HT-29 (cell line): Measurements from ENCODE around the gene UNC119B. TPM values are rescaled to one million over a fixed set of nuclear protein-coding genes. Genes with fewer than 3 reads are reported as not detected.
A peak's percentile ranks its signal among the peaks of the same experiment; 100 is the strongest.
"Not testable (repeated sequence)": the region's sequence is repeated elsewhere in the genome, so short reads cannot be mapped to it uniquely, and the experiment has no call there.

ENCODE experiments used
- DNase-seq: peaks from one replicate; pipeline ENCODE4 v3.0.0-alpha.2; 2015; ENCODE audit warnings: low spot score
- total RNA-seq: library from RNA; depleted of rRNA; stranded (reverse); fragments of >200 nt; shearing (Covaris generic); gene quantifications from 2 replicates; pipeline ENCODE4 v1.2.3, GENCODE V29; 2014

Gene UNC119B
- total RNA-seq, 1 experiment from 2014 or later, result 16.7 TPM

DNA sequence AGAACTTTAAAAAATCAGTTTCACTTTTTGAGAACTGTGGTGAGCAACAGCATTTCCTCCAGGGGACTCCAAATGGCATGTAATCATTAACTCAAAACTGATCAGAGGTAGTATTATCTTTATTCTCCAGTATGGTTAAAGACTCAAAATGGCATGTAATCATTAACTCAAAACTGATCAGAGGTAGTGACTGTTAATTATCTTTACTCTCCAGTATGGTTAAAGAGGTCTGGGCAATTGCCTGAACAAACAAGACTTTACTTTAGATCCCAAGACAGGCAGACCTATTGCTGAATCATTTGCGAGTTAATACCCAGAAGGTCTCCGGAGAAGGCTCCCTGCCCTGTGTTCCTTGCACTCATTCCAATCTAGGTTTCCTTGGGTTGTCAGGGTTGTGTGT, 8.8 kb downstream of the UNC119B start:
- DNase-seq, result no peak

DNA sequence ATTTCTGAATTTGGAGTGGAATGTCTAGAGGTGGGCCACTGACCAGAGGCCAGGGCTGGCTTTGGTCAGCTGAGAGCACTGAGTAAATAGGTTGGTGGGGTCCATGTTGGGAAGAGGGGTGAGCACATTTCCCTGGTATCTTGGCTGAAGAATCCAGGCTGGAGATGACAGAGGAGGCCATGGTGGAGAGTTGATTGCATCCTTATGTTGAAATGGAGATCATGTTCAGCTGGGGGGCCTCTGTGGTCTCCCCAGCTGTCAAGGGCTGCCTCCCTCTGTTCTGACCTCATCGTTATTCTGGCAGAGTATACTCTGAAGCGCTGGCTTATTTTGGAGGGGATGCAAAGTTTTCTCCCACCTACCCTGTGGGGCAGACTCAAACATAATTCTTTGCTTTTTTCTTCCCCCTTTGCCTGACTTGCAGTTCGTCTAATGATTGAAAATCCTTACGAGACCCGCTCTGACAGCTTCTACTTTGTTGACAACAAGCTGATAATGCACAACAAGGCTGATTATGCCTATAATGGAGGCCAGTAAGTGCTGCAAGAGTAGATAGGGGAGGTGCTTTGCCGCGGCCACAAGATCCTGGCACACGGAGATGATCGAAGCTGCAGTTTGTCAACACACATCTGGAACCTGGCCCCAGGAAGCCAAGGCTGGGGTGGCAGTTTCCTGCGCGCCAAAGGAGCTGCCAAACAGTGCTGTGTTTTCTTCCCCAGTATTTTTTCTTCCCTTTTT, 9.4 kb downstream of the UNC119B start:
- no peak for DNase-seq

DNA sequence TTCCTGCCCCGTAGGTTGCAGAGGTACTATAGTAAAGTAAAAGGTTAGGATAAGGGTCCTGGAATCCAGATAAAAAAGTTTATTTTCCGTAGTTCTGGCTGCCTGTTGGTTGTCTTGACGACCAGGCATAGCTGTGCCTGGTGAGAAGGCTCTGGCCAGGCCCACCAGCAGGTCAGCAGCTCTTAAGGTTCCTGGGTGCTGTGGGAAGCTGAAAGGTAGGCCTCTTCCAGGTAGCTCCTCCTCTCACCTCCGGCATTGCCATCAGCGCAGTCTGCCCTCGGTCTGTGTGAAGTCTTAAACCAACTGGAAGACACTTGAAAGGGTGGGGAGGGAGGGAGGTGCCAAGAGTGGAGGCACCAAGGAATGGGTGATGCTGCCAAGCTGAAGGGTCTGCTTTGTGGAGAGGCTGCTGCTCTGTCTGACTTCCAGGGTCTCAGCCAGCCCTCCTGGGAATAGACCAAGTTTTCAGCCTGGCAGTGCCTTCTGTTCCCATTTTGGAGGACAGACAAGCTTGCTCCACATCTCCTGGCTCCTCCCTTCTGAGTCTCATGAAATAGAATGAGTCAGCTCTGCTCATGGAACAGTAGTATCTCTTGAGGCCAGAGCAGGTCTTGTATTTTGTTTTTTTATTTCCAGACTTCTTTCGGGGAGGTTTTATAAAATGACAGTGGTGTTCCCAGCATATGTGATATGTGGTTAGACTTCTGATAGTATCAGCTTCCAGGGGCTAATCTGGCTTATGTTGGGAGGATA, 10.2 kb downstream of the UNC119B start:
- DNase-seq, result no peak

DNA sequence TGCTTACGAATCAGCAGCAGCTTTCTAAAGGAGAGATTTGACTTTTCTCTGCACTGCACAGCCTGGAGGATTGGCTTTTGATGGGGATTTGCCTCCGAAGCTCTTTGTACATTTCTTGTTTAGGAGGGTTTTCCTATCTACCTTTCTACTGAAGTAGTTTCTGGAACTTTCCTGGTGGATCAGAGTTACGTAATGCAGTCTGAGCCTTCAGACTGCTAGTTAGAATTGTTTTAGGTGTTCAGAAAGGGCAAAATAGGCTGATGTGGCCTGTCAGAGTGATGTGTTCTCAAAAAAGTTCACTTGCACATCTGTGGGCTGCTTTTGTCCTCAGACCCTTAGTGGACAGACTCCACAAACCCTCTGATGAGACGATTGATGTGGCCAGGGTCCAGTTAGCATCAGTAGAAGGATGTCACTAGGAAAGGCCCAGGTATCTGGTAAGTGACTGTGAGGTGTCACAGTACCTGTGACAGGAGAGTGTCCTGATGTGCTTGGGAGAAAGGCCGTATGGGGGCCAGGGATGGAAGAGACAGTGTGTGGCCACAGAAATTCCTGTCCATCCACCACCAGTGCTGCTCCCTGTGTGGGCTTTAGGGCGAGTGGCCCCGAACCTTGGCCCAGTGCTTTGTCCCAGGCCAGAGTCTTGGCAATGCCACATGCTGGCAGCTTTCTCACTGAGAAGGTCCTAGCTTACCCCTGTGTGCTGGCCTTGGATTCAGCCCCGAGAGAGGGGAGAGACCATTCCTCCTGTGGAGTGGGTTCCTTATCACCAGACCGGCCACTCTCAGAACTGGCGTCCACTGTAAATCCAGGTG, 10.9 kb downstream of the UNC119B start:
- DNase-seq, result no peak

DNA sequence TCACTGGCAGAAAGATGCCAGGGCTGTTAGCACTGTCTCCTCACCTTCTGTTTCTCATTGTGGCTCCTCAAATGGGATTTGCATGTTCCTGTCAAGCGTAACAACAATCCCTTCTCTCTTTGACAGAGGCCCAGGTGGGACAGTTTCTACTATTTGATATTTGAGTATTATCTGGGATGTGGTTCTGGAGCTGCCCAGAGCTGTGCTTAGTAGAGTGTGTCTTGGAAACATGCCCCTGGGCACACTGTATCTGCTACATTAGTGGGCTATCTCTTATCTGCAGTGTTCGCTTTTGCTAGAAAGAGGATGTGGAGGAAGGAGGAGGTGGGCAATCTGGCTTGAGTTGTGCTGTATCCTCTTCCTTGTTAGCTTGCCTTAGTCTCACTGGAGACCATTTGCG, 11.6 kb downstream of the UNC119B start:
- no peak for DNase-seq

DNA sequence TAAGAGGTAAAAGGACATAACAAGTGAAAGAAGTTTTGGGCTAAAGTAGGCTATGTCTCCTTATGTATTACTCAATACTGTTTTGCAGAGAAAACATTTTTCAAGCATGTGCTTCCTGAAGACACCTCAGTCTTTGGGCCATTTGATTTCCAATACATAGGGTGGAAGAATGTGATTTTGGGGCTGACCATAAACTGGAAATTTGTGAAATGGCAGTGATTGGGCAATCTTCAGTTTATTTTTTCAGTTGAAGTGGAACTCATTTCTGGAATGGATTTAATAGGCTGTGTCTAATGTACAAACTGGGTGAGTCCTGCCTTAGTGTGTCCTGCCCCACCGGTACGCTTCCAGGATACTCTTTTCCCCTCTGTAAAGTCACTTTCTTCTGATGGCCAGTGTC, 12.5 kb downstream of the UNC119B start:
- no peak for DNase-seq

DNA sequence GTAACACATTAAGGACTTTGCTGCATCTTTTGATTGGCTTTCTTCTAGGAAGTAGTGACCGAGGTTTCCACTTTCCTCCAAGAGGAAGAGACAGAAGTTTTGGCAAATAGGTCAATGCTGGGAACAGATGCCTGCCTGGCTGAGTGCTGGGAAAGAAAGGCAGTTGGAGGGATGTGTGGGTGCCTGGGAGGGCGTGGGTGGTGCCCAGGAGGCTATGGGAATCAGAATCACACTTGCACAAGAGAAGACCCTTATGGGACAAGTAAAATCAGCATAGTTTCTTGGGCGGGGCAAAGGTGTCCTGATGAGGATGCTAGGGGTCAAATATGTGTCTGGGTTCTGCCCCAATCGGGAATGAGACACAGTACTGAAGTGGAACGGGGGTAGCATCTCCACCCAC, 14.5 kb downstream of the UNC119B start:
- no peak for DNase-seq

DNA sequence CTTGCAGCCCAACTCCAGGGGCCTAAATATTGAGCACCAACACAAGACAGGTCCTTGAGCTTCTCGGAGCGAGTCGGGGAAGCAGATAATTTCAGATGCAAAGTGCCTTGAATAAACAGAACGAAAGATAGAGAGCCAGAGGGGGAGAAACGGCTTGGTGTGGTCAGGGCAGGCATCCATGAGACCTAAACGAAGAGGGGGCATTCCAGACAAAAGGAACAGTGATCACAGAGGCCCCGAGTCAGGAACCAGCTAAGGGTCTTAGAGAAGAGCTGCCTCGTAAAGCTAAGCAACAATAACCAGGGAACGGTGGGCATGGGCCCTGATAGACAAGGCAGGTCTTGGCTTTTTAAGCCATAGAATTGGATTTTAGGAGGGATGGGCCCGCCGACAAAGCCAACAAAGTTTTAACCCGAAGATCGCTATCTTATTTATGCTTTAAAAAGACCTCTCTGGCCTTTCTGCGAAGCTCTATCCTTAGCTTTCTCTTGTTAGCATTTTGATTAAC, 14.9 kb downstream of the UNC119B start:
- no peak for DNase-seq

DNA sequence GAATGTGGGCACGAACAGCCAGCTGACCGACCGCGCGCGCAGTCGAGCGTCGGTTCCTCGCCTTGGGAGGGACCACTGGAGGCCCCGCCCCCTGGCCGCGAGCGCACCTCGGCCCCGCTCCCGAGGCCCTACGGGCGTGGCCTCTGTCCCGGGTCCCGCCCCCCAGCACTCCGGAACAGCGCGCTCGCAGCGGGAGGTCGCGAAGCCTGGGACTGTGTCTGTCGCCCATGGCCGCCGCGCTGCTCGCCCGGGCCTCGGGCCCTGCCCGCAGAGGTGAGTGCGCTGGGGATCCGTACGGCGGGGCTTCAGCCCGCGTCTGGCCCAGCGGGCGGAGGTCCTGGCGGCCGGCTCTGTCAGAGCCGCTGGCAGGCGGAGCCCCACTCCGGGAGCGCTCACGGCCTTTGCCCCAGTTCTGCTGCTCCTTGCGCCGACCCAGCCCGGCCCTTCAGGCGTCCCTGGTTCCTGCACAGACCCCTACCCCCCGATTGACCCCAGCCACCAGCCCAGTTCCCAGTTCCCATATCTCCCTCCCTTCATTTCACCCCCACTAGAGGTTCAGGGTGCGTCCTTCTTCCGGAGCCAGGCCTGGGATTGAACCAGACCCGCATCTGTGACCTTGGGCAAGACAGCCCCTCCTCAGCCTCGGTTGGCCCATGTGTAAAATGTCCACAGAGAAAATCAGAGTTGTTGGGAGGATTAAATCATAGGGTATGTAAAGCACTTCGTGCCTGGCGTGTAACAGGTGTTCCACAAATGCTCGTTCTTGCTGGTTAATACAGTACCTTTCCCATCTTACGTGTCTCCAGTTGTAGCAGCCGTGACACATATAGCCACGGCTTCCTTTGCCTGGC, 15.6 kb downstream of the UNC119B start, which contains the start of gene ACADS:
Gene ACADS, plus strand, starts transcription at position 168 of the 851 bp plus-strand sequence. Its CDS starts 60 bp downstream, at position 228.
- peak; percentile 87 for DNase-seq

DNA sequence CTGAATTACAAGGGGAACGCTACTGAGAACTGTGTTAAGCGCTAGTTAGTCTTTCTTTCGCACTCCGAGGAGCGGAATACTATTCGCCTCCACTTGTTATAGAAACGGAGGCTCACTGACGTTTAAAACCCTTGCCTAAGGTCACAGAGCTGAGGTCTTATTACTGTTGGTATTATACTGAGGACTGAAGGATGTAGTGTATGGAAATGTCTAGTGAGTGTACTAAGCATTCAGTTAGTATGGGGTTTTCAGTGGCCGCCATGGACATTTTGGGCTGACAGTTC, 16.2 kb downstream of the UNC119B start:
- no peak for DNase-seq

DNA sequence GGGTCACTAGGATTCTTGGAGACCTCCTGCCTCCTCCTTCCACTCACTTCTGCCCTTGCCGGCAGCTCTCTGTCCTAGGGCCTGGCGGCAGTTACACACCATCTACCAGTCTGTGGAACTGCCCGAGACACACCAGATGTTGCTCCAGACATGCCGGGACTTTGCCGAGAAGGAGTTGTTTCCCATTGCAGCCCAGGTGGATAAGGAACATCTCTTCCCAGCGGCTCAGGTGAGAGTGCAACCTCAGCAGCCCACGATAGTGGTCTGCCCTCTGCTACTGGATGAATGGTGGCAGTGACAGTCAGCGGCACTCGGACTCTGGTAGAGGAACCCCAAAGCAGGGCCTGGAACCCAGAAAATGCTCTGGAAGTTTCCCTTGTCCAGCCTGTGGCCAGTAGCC, 16.7 kb downstream of the UNC119B start:
- no peak for DNase-seq

DNA sequence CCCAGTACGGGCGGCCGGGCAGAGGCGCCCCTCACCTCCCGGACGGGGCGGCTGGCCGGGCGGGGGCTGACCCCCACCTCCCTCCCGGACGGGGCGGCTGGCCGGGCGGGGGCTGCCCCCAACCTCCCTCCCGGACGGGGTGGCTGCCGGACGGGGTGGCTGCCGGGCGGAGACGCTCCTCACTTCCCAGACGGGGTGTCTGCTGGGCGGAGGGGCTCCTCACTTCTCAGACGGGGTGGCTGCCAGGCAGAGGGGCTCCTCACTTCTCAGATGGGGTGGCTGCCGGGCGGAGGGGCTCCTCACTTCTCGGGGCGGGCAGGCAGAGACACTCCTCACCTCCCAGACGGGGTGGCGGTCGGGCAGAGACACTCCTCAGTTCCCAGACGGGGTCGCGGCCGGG, 21.9 kb downstream of the UNC119B start:
- not testable (repeated sequence) for DNase-seq

DNA sequence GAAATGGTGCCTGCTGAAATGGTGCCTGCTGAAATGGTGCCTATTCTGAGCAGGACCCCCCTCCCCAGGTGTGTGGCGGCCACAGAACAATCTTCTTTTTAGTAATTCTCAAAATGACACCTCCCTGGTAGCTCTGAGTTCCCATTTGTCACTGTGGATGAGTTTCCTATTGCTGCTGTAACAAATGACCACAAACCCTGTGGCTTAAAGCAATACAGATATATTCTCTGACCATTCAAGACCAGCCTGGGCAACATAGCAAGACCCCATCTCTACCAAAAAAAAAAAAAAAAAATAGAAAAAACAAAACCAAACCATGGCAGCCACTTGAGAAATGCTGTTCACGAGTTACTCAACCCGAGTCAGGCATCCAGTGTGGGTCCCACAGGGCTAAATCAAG, 23.3 kb downstream of the UNC119B start:
- no peak for DNase-seq

DNA sequence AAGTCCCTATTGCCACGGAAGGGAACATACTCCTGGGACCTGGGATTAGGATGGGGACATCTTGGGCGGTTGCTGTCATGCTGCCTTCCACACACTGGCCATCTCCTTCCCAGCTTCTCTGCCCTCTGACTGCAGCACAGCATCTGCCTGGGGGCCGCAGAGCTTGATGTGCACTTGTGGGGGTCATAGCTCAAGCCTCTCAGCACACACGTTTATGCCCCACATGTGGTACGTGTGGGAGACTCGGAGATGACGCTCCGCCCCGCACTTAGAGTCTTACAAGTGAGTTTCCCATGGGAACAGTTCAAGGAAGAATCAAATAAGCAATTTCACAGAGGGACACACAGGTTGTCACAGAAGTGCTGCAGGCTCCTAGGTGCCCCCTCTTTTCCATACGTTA, 24.0 kb downstream of the UNC119B start:
- DNase-seq, result no peak

DNA sequence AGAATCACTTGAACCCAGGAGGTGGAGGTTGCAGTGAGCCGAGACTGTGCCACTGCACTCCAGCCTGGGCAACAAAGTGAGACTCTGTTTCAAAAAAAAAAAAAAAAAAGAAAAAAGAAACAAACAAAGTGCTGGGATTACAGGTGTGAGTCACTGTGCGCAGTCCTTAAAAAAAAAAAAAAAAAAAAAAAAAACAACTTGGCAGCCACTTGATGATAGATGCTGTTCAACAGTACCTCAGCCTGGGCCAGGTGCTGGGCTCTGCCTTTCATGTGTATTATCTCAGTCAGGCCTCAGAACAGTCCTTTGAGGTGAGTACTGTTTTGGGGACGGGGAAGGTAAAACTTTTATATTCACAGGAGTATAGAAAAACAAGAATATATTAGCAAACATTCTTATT, 24.9 kb downstream of the UNC119B start:
- no peak for DNase-seq

DNA sequence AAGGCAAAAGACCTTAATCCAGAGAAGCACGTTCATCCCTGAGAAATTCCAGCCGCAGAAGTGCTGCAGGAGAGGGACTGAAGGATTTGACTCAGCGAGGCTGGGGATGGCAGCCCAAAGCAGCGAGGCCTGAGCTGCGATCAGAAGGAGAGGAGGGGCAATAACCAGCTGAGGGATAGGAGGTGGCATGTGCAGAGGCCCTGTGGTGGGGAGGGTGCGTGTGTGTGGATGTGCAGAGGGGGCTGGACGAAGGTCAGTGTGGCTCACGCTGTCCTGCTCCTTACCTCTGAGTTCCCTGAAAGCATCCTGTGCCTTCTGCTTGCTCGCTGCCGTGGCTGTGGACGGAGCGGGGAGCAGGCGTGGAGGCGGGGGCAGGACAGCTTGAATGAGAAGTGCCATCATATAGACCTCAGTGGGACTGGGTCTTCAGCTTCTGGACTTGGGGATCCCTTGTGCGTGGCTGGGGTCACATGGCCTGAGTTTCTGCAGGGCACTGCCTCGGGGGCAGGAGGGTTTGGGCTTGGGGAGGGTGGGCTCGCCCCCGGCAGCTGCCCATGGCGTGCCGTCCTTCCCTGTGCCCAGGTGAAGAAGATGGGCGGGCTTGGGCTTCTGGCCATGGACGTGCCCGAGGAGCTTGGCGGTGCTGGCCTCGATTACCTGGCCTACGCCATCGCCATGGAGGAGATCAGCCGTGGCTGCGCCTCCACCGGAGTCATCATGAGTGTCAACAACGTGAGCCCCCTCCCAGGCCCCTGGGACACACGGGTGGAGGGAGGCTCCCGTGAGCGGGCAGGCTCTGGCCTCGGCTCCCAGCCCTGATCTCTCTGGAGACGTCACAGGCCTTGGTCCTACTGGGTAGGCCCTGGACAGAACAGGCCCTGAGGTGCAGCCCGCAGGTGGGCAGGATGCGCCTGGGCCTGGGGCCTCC, 26.4 kb downstream of the UNC119B start:
- DNase-seq, result no peak

DNA sequence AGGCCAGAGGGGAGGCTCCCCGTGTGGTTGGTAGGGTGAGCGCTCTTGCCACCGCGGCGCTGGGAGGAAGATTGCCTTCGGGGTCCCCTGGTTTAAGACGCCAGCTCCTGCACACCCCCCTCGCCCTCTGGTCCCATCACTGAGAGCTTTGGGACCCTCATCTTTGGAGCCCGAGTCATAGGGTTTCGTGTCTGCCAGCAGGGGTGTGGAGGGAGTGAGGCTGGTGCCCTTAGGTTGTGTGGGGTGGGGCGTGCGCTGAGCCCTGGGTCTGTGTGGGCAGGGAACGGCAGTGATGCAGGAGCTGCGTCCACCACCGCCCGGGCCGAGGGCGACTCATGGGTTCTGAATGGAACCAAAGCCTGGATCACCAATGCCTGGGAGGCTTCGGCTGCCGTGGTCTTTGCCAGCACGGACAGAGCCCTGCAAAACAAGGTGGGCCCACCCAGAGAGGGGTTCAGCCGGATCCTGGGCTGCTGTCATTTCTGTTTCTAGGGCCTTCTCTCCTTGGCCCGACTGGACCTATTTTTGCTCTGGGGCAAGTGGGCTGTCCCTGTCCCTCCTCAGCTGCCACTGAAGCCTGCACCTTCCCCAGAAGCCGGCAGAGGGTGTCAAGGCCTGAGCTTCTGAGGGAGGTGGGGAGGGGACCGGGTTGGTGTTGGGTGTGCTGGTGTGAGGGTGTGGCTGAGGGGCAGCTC, 27.4 kb downstream of the UNC119B start:
- peak; percentile 29 for DNase-seq

DNA sequence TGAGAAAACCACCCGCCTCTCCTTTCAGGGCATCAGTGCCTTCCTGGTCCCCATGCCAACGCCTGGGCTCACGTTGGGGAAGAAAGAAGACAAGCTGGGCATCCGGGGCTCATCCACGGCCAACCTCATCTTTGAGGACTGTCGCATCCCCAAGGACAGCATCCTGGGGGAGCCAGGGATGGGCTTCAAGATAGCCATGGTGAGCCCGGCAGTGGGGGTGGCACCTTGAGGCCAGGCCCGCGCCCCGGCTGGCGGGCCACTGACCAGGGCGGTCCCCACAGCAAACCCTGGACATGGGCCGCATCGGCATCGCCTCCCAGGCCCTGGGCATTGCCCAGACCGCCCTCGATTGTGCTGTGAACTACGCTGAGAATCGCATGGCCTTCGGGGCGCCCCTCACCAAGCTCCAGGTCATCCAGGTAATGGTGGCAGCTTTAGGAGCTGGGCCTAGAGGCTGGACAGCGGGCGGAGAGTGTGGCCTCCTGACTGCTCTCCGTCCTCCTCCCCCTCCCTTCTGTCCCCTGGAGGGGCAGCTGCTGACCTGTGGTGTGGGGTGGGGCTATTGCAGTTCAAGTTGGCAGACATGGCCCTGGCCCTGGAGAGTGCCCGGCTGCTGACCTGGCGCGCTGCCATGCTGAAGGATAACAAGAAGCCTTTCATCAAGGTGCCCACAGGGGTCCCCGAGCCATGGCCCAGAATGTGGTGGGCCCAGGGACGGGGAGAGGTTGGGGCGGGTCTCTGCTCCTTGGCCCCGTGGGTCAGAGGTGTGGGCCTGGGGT, 28.2 kb downstream of the UNC119B start:
- DNase-seq, result no peak
